Muscle layer of duodenum (tissue), 2 donors: ENCODE measurements around the gene MATR3.

ENCODE experiments used
- H3K27ac ChIP-seq: one replicate; pipeline ENCODE4 v1.7.0; 2013; ENCODE audit warnings: mild to moderate bottlenecking, low read length
- H3K27me3 ChIP-seq: one replicate; pipeline ENCODE4 v1.7.0; 2013; ENCODE audit warnings: low read depth, mild to moderate bottlenecking, control low read depth, low read length
- H3K36me3 ChIP-seq, 2 donors: one replicate each; pipeline ENCODE4 v1.7.0; 2013; ENCODE audit warnings: low read length in 2 of 2, control low read depth in 1 of 2, mild to moderate bottlenecking in 1 of 2; ENCODE audit not compliant: insufficient read depth in 2 of 2, control insufficient read depth in 1 of 2
- H3K4me1 ChIP-seq, 2 donors: one replicate each; pipeline ENCODE4 v1.7.0; 2013; ENCODE audit warnings: low read length in 2 of 2, mild to moderate bottlenecking in 2 of 2, control low read depth in 1 of 2, moderate library complexity in 1 of 2; ENCODE audit not compliant: insufficient read depth in 2 of 2, control insufficient read depth in 1 of 2
- H3K4me3 ChIP-seq, 2 donors: one replicate each; pipeline ENCODE4 v1.7.0; 2013; ENCODE audit warnings: low read length in 2 of 2, low read depth in 1 of 2, mild to moderate bottlenecking in 1 of 2
- H3K9me3 ChIP-seq, 2 donors: one replicate each; pipeline ENCODE4 v1.7.0; 2013; ENCODE audit warnings: low read length in 2 of 2, control low read depth in 1 of 2, mild to moderate bottlenecking in 1 of 2; ENCODE audit not compliant: control insufficient read depth in 1 of 2
- donor health status: healthy.

Gene MATR3

GRCh38 chr5:139358064-139358463 is 64.5 kb downstream of the MATR3 start:
- no peaks in the 10 kb centered on the region for H3K27me3 ChIP-seq

GRCh38 chr5:139360384-139360783 is 66.8 kb downstream of the MATR3 start:
- peaks cover 0 to 4% of the 10 kb centered on the region in 2 donors for H3K4me1 ChIP-seq
- H3K9me3 ChIP-seq = no peaks in the 10 kb centered on the region
- H3K27me3 ChIP-seq = no peaks in the 10 kb centered on the region
- H3K36me3 ChIP-seq = peaks cover 11 to 19% of the 10 kb centered on the region in 2 donors
- H3K27ac ChIP-seq = no peak overlapping the region
- no peak overlapping the region for H3K4me3 ChIP-seq

More at GRCh38 chr5:139358064-139358463, 64.5 kb downstream of the MATR3 start:
- no peak overlapping the region for H3K27ac ChIP-seq
- no peaks in the 10 kb centered on the region for H3K9me3 ChIP-seq
- no peak overlapping the region for H3K4me3 ChIP-seq
- peaks cover 0 to 6% of the 10 kb centered on the region in 2 donors for H3K36me3 ChIP-seq
- peaks cover 0 to 8% of the 10 kb centered on the region in 2 donors for H3K4me1 ChIP-seq

- Histone ChIP-seq H3K27me3 (no peaks in the 10 kb centered on the region), H3K4me3 (no peak overlapping the region), H3K27ac (no peak overlapping the region), H3K36me3 (peaks cover 19 to 35% of the 10 kb centered on the region in 2 donors), H3K4me1 (peaks cover 0 to 4% of the 10 kb centered on the region in 2 donors), H3K9me3 (no peaks in the 10 kb centered on the region)
These were observed 68.4 kb downstream of the MATR3 start for GRCh38 chr5:139361835-139362429.

DNA sequence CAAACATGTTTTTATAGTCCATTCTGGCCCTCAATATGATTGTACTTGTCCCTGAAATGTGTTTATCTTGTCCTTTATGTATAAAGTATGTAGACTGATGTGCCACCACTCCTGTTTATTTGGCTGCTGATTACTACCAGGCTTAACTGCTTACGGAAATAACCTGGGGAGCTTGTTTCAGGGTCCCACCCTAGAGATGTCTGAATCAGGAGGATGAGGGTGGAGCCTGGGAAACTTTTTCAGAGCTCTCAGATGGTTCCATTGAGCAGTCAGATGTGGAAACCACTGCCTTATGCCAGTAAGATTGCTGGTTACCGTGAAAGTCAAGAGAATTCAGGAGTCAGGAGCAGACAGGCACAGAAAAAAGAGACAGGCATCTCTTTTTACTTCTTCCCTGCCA is 70.4 kb downstream of the MATR3 start:
- Histone ChIP-seq H3K27me3 (no peaks in the 10 kb centered on the region), H3K27ac (no peak overlapping the region), H3K4me1 (peaks cover 0 to 4% of the 10 kb centered on the region in 2 donors), H3K36me3 (peaks cover 27 to 51% of the 10 kb centered on the region in 2 donors), H3K4me3 (no peak overlapping the region), H3K9me3 (no peaks in the 10 kb centered on the region)

- Histone ChIP-seq H3K27ac (no peak overlapping the region), H3K9me3 (no peaks in the 10 kb centered on the region), H3K4me3 (no peak overlapping the region), H3K27me3 (no peaks in the 10 kb centered on the region), H3K4me1 (peaks cover 0 to 4% of the 10 kb centered on the region in 2 donors), H3K36me3 (peaks cover 31 to 55% of the 10 kb centered on the region in 2 donors)
These were observed 70.9 kb downstream of the MATR3 start for GRCh38 chr5:139364466-139364865.

GRCh38 chr5:139368613-139369012 is 75.1 kb downstream of the MATR3 start:
- Histone ChIP-seq H3K4me3 (no peak overlapping the region), H3K9me3 (no peaks in the 10 kb centered on the region), H3K27me3 (no peaks in the 10 kb centered on the region), H3K36me3 (peaks cover 39 to 77% of the 10 kb centered on the region in 2 donors), H3K27ac (no peak overlapping the region), H3K4me1 (peaks cover 0 to 1% of the 10 kb centered on the region in 2 donors)

DNA sequence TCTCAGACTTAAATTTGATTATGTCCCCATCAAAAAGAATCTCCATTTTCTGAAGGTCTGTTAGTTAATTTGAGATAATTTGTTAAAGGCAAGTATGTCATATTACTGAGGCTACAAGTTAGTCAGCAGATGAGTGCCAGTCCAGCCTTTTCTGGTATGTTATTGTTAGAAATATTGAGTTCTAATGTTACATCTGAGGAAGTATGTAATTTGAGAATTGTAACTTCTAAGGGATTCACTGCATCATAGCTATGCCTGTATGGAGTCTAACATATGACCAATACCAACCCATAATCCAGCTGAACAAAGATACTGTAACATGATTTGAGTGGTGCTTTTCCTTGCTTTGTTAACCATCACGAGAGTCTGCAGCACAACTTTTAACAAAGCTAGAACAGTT is 75.6 kb downstream of the MATR3 start:
- H3K4me3 ChIP-seq = no peak overlapping the region
- H3K36me3 ChIP-seq = peaks cover 34 to 71% of the 10 kb centered on the region in 2 donors
- H3K9me3 ChIP-seq = no peaks in the 10 kb centered on the region
- H3K4me1 ChIP-seq = peaks cover 0 to 6% of the 10 kb centered on the region in 2 donors
- no peaks in the 10 kb centered on the region for H3K27me3 ChIP-seq
- H3K27ac ChIP-seq = no peak overlapping the region

DNA sequence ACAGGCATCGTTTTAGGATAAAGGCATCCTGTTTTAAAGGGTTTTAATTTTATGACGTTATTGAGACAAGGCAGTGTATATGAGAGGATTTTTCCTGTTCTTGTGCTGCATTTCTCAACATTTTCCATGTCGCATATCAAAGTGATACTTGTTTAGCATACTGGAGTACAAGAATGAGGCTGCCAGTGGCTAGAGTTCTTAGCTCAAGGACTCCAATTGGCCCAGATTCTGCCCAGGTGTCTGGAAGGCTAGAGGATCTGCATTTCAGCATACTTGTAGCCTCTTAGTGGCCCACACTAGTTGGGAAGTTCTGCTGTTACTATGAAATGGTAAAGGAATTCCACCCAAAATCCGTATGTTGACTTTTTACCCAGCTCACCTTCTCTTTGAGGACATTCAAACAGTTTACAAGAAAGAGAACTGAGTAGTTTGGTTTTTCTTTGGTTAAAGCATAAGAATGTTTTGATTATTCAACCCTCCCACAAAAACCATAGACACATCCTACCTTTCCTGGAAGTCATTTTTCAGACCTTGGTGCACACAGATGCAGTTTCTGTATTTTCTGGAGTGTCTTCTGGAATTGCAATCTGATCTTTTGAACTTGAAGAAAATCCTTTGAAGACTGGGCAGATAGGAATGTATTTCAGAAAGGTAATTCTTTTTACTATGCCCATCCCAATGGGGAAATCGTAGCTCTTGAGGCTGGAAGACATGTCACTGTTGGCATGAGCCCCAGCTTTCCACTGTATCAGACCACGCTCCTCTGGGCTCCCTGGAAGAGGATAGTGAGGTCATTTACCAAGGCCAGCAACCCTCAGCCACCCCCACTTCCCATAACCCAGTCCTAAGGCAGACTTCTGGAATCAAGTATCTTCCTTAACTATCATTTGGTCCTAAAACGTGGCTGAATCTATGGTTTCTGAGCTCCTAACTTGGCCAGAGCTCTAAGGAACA is 78.2 kb downstream of the MATR3 start:
- Histone ChIP-seq H3K9me3 (no peaks in the 10 kb centered on the region), H3K4me1 (peaks cover 0 to 6% of the 10 kb centered on the region in 2 donors), H3K27ac (no peak overlapping the region), H3K27me3 (no peaks in the 10 kb centered on the region), H3K4me3 (no peak overlapping the region), H3K36me3 (peaks cover 22 to 47% of the 10 kb centered on the region in 2 donors)

DNA sequence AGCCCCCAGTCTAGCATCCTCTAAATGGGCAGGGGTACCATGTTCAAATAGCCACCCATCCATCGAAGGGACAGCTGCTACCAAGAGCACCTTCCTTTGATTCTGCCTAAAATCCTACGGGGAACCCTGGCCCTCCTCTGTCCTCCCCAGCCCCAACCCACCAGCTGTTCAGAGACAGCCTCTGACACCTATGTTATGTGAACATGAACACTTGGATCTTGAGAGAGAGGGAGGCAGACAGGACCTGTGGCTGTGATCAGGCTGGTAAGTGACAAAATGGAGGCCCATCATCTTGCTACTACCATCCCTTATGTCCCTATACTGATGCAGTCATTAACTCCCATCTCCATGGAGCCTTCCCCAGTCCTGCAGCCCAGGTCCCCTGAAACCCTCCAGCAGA is 81.4 kb downstream of the MATR3 start:
- Histone ChIP-seq H3K4me1 (peaks cover 0 to 6% of the 10 kb centered on the region in 2 donors), H3K36me3 (peaks cover 5 to 26% of the 10 kb centered on the region in 2 donors), H3K27me3 (no peaks in the 10 kb centered on the region), H3K4me3 (no peak overlapping the region), H3K9me3 (no peaks in the 10 kb centered on the region), H3K27ac (no peak overlapping the region)

- peaks cover 0 to 6% of the 10 kb centered on the region in 2 donors for H3K4me1 ChIP-seq
- peaks cover 5 to 15% of the 10 kb centered on the region in 2 donors for H3K36me3 ChIP-seq
These were observed 82.8 kb downstream of the MATR3 start for GRCh38 chr5:139376364-139376763.

GRCh38 chr5:139377226-139377625 is 83.7 kb downstream of the MATR3 start:
- Histone ChIP-seq H3K27me3 (no peaks in the 10 kb centered on the region), H3K27ac (no peak overlapping the region), H3K36me3 (peaks cover 0 to 6% of the 10 kb centered on the region in 2 donors), H3K4me3 (no peak overlapping the region), H3K9me3 (no peaks in the 10 kb centered on the region), H3K4me1 (peaks cover 0 to 6% of the 10 kb centered on the region in 2 donors)

More at GRCh38 chr5:139376364-139376763, 82.8 kb downstream of the MATR3 start:
- Histone ChIP-seq H3K27me3 (no peaks in the 10 kb centered on the region), H3K4me3 (no peak overlapping the region), H3K27ac (no peak overlapping the region), H3K9me3 (no peaks in the 10 kb centered on the region)
